Activated T-helper 2 cell treated with anti-CD3 and anti-CD28 coated beads, Interferon-gamma antibody, Interleukin-2, Interleukin-4, amounts not matched to agents 10 μg/mL and 5 μg/mL and 100 μg/mL, durations not matched to agents 14 hours and 24 hours and 36 hours (primary cell): ENCODE results near the gene KAZN. TPM values are rescaled to one million over a fixed set of nuclear protein-coding genes. Genes with fewer than 3 reads are reported as not detected.
"Not testable (repeated sequence)": the region's sequence is repeated elsewhere in the genome, so short reads cannot be mapped to it uniquely, and the experiment has no call there.

Source experiments
- DNase-seq: peaks from one replicate; pipeline ENCODE4 v3.0.0; 2021; ENCODE audit warnings: low spot score
- H3K27ac Mint-ChIP-seq: one replicate; pipeline ENCODE4 v1.8.0; 2021; ENCODE audit warnings: mixed read lengths
- H3K27me3 Mint-ChIP-seq: one replicate; pipeline ENCODE4 v1.8.0; 2021; ENCODE audit warnings: low read depth, mixed read lengths
- H3K36me3 Mint-ChIP-seq: one replicate; pipeline ENCODE4 v1.8.0; 2021; ENCODE audit warnings: low read depth, mixed read lengths
- H3K4me1 Mint-ChIP-seq: one replicate; pipeline ENCODE4 v1.8.0; 2021; ENCODE audit warnings: low read depth, mixed read lengths
- H3K4me3 Mint-ChIP-seq: one replicate; pipeline ENCODE4 v1.8.0; 2021; ENCODE audit warnings: low read depth, mild to moderate bottlenecking, moderate library complexity, mixed read lengths
- H3K9me3 Mint-ChIP-seq: one replicate; pipeline ENCODE4 v1.8.0; 2021; ENCODE audit warnings: mixed read lengths
- intact Hi-C: fragments of 100-400 bp; cut with micrococcal nuclease; formaldehyde crosslinking; loops from one replicate; pipeline ENCODE4 v1.15.1; 2023
- total RNA-seq: library from RNA; stranded (reverse); gene quantifications from 2 replicates; pipeline ENCODE4 v1.2.3, GENCODE V29; 2022

Gene KAZN
- total RNA-seq, 1 donor from 2014 or later, result 0.68 TPM

DNA sequence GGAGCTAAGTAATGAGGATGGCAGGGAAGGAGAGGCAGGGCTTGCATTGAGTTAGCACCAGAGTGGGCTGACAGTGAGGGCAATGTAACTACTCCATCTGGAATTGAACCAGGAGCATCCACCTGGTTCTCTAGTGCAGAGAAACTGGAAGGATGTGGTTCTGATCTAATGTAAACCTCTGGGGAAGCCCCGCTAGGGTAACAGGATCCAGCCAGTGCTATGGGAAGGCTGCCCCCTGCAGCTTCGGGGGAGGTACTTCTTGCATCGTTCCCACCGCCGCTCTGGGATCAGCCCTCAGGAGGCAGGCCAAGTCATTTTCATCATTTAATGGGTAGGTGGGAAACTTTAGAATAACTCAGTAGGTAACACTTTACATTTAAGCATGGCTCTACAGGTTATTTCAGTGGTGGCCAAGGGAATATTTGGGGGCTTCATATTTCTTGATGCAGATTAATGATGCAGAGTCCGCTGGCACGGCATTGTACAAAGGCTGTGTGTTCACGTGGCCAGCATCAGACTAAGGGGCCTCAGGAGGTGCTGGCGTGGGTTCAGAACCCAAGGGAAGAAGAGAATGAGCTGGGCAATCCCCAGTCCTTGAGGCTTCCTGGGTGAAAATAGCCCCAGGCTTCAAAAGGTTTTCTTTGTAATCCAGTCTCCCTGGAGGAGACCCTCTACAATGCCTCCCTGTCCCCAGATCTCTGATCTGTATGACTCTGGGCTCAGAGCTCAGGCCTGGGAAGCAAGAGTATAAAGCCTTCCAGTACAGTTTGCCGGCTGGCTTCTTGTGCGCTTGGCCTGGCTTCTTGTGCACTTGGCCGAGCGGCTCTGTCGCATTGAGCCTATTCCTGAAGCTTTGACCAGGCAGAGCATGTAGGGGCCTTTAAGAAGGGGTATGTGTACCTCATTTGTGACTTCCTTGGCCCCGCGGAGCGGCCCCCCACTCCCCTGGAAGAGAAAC lies 26.4 kb upstream of the KAZN start:
- Mint-ChIP-seq H3K9me3 (peaks cover 4% of the 10 kb centered on the region), H3K27ac (no peak overlapping the region), H3K4me1 (no peaks in the 10 kb centered on the region), H3K36me3 (no peaks in the 10 kb centered on the region), H3K27me3 (no peaks in the 10 kb centered on the region), H3K4me3 (no peak overlapping the region)
- DNase-seq, result no peak
- intact Hi-C loops, result no loop called here

DNA sequence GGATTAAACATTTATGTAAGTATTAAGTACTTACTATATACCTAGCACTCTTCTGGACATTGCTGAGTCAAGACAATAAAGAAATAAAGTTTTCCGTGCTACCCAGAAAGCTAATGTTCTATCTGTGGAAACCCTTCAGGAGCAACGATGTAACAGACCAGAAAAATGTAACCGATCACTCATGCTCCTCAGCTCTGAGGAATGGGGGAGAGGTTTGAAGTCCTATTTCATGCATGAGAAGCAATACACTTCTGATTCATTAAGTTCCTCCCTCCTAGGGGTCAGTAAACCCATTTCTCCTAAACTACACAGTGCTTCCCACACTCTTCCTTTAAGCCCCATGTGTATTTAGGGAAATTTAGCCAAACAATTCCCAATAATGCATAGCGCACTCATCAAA lies 25.6 kb upstream of the KAZN start:
- intact Hi-C loops, result no loop called here
- H3K4me3 Mint-ChIP-seq, result no peak overlapping the region
- H3K9me3 Mint-ChIP-seq, result peaks cover 4% of the 10 kb centered on the region
- no peaks in the 10 kb centered on the region for H3K36me3 Mint-ChIP-seq
- H3K27ac Mint-ChIP-seq, result no peak overlapping the region
- DNase-seq, result no peak
- no peaks in the 10 kb centered on the region for H3K27me3 Mint-ChIP-seq
- no peaks in the 10 kb centered on the region for H3K4me1 Mint-ChIP-seq

GRCh38 chr1:14576155-14576554 lies 22.3 kb upstream of the KAZN start:
- no peak for DNase-seq
- Mint-ChIP-seq H3K36me3 (no peaks in the 10 kb centered on the region), H3K4me1 (no peaks in the 10 kb centered on the region), H3K27me3 (no peaks in the 10 kb centered on the region), H3K4me3 (no peak overlapping the region), H3K27ac (no peak overlapping the region), H3K9me3 (peaks cover 4% of the 10 kb centered on the region)
- intact Hi-C loops, result no loop called here

DNA sequence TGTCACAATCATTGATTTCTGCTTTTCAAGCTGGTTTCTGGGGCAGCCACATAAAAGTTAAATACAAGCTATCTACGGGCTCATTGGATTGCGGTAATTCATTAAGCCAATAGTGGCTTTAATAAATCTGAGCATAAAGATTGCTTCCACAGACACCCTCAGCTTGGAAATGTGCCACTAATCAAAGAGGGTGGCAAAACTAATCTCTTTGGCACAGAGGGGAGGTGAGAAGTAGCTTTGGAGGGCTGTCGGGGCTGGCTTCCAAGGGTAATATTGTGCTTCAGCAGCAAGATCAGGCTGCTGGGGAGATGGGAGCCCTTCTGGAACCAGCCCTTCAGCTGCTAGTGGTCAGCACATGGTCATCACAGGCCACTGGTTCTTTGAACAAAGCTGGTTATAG lies 21.2 kb upstream of the KAZN start:
- Mint-ChIP-seq H3K27me3 (no peaks in the 10 kb centered on the region), H3K27ac (no peak overlapping the region), H3K36me3 (no peaks in the 10 kb centered on the region), H3K4me1 (no peaks in the 10 kb centered on the region), H3K9me3 (peaks cover 12% of the 10 kb centered on the region), H3K4me3 (no peak overlapping the region)
- intact Hi-C loops, result no loop called here
- DNase-seq, result no peak

GRCh38 chr1:14578156-14578555 lies 20.3 kb upstream of the KAZN start:
- DNase-seq, result no peak

DNA sequence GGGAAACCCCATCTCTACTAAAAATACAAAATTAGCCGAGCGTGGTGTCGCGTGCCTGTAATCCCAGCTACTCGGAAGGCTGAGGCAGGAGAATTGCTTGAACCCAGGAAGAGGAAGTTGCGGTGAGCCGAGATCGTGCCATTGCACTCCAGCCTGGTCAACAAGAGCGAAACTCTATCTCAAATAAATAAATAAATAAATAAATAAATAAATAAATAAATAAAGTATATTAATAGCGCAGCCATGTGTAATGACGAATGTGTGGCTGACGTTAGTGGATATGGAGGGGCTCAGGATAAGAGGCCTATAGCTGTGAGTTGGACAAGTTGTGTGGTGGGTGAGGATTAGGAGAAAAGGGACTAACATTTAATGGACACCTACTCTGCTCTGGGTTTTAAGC lies 18.2 kb upstream of the KAZN start:
- H3K27ac Mint-ChIP-seq, intact Hi-C loops, DNase-seq, H3K36me3 Mint-ChIP-seq, H3K4me1 Mint-ChIP-seq, H3K27me3 Mint-ChIP-seq, H3K4me3 Mint-ChIP-seq: not testable (repeated sequence)
- peaks cover 12% of the 10 kb centered on the region for H3K9me3 Mint-ChIP-seq

More at GRCh38 chr1:14578156-14578555, 20.3 kb upstream of the KAZN start:
- Mint-ChIP-seq H3K4me1 (no peaks in the 10 kb centered on the region), H3K9me3 (peaks cover 12% of the 10 kb centered on the region), H3K27me3 (no peaks in the 10 kb centered on the region), H3K36me3 (no peaks in the 10 kb centered on the region), H3K27ac (no peak overlapping the region), H3K4me3 (no peak overlapping the region)
- intact Hi-C loops, result no loop called here

DNA sequence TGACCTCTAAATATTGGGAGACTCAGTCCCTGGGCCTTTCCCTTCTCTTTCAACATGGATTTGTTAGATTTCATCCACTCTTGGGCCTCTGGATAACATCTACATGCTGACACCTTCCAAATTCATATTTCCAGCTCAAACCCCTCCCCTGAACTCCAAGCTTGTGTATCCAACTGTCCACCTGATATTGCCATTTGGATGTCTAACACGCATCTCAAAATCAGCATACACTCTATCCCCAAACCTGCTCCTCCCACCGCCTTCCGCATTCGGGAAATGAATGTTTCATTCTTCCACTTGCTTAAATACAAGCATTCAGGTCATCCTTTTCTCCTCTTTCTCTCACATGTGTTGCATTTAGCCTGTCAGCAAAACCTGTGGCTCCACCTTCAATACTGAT lies 17.5 kb upstream of the KAZN start:
- Mint-ChIP-seq H3K4me3 (no peak overlapping the region), H3K36me3 (no peaks in the 10 kb centered on the region), H3K27ac (no peak overlapping the region), H3K4me1 (no peaks in the 10 kb centered on the region), H3K27me3 (no peaks in the 10 kb centered on the region), H3K9me3 (peaks cover 12% of the 10 kb centered on the region)
- DNase-seq, result no peak
- intact Hi-C loops, result no loop called here

GRCh38 chr1:14583788-14584187 lies 14.7 kb upstream of the KAZN start:
- no peaks in the 10 kb centered on the region for H3K27me3 Mint-ChIP-seq
- H3K4me1 Mint-ChIP-seq, result no peaks in the 10 kb centered on the region

DNA sequence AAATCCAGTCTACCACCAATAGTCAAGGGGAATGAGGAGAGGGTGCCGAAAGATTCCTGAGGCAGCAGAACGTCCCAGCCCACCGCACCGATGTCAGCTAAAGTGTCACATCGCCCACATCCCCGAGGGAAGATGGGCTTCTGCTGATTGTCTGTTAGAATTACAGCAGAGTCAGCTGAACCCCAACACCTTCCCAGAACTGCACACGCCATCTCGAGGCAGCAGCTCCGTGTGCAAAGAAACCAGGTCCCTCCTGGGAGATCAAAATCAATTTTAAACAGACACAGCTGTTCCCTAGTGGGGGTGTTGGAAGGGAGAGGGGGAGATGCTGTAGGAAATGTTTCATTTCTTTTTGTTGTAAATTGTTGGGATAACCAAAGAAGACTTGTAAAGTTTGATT lies 12.8 kb upstream of the KAZN start:
- no peaks in the 10 kb centered on the region for H3K36me3 Mint-ChIP-seq
- no peaks in the 10 kb centered on the region for H3K27me3 Mint-ChIP-seq
- peaks cover 12% of the 10 kb centered on the region for H3K9me3 Mint-ChIP-seq
- no peak overlapping the region for H3K4me3 Mint-ChIP-seq
- no peak overlapping the region for H3K27ac Mint-ChIP-seq
- DNase-seq, result no peak
- H3K4me1 Mint-ChIP-seq, result no peaks in the 10 kb centered on the region
- intact Hi-C loops, result no loop called here

More at GRCh38 chr1:14583788-14584187, 14.7 kb upstream of the KAZN start:
- Mint-ChIP-seq H3K27ac (no peak overlapping the region), H3K36me3 (no peaks in the 10 kb centered on the region), H3K4me3 (no peak overlapping the region), H3K9me3 (peaks cover 12% of the 10 kb centered on the region)
- DNase-seq, result no peak
- intact Hi-C loops, result no loop called here

DNA sequence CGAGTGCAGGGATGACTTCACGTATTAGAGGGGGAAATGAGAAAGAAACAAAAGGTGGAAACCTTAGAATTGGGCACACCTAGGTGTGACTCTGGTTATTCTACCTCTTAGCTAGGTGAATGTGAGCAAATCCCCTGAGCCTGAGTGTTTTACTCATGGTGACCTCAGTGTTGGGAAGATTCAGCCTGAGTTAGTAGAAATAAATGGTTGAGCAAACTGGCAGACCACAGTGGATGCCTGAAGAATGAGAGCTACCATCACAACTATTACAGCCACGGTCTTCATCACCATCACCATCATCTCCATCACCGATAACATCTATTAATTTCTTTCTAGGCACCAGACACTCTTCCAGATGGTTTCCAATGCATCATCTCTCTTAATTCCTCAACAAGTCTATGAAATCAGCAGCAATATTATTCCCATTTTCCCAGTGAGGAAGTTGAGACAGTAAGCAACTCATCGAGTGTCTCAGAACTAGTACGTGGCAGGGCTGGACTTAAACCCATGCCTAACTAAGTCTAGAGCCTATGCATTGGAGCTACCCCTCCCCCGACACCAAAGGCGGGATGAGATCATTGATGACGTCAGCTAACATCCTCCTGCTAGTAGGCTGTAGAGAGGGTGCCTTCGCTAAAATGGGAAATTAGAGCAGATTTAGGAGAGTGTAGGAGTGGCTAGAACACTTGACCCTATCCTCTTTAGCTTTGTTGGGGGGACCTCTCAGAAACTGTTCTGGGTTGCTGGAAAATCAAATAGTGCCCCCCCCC lies 7.9 kb upstream of the KAZN start:
- Mint-ChIP-seq H3K4me3 (no peak overlapping the region), H3K36me3 (no peaks in the 10 kb centered on the region), H3K27ac (no peak overlapping the region), H3K27me3 (no peaks in the 10 kb centered on the region), H3K4me1 (no peaks in the 10 kb centered on the region), H3K9me3 (no peaks in the 10 kb centered on the region)
- intact Hi-C loops, result no loop called here
- DNase-seq, result no peak

DNA sequence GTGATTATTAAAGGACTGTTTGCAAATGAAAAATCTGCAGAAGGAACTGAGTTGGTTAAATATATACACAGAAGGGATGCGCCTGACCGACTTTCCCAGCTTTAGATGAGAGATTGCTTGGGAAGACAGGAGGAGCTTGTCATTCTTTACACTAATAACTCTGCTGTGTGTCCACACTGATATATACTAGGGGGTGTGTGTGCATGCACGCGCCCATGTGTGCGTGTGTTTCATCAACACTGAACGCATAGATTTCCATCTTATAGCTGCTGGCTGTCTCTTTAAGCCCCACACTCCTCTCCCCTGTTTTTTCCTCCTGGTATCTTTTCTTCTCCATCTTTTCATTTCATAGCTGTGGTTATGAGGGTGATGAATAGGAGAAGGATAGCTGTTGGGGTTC lies 6.9 kb upstream of the KAZN start:
- peaks cover 4% of the 10 kb centered on the region for H3K27me3 Mint-ChIP-seq
- intact Hi-C loops, result no loop called here
- no peak for DNase-seq
- H3K27ac Mint-ChIP-seq, result no peak overlapping the region
- H3K36me3 Mint-ChIP-seq, result no peaks in the 10 kb centered on the region
- no peak overlapping the region for H3K4me3 Mint-ChIP-seq
- no peaks in the 10 kb centered on the region for H3K4me1 Mint-ChIP-seq
- no peaks in the 10 kb centered on the region for H3K9me3 Mint-ChIP-seq

- Mint-ChIP-seq H3K4me1 (no peaks in the 10 kb centered on the region), H3K9me3 (no peaks in the 10 kb centered on the region), H3K27ac (no peak overlapping the region), H3K36me3 (no peaks in the 10 kb centered on the region), H3K4me3 (no peak overlapping the region), H3K27me3 (peaks cover 9% of the 10 kb centered on the region)
- intact Hi-C loops, result no loop called here
- DNase-seq, result no peak
These were observed 6.4 kb upstream of the KAZN start for GRCh38 chr1:14592004-14592631.

GRCh38 chr1:14593302-14593701 lies 5.2 kb upstream of the KAZN start:
- Mint-ChIP-seq H3K27me3 (peaks cover 17% of the 10 kb centered on the region), H3K4me3 (no peak overlapping the region), H3K4me1 (no peaks in the 10 kb centered on the region), H3K9me3 (no peaks in the 10 kb centered on the region), H3K27ac (no peak overlapping the region), H3K36me3 (no peaks in the 10 kb centered on the region)
- no peak for DNase-seq
- intact Hi-C loops, result no loop called here
